Suprapubic skin (tissue), 4 donors: ENCODE data around the gene CAPG. TPM values are rescaled to one million over a fixed set of nuclear protein-coding genes. Genes with fewer than 3 reads are reported as not detected.
A peak's percentile ranks its signal among the peaks of the same experiment; 100 is the strongest.

Experiments
- DNase-seq, 2 donors: peaks; one replicate each; pipeline ENCODE4 v3.0.0-alpha.2; 2019; ENCODE audit warnings: low spot score in 2 of 2
- H3K27ac ChIP-seq: fragments of 200-600 bp; sonication (generic); one replicate; pipeline ENCODE4 v1.5.1; 2019
- H3K27me3 ChIP-seq: fragments of 200-600 bp; sonication (generic); one replicate; pipeline ENCODE4 v1.5.1; 2019
- H3K36me3 ChIP-seq: fragments of 200-600 bp; sonication (generic); one replicate; pipeline ENCODE4 v1.5.1; 2019
- H3K4me1 ChIP-seq: fragments of 200-600 bp; sonication (generic); one replicate; pipeline ENCODE4 v1.5.1; 2019
- H3K4me3 ChIP-seq: fragments of 200-600 bp; sonication (generic); one replicate; pipeline ENCODE4 v1.5.1; 2019; ENCODE audit warnings: mild to moderate bottlenecking
- H3K9me3 ChIP-seq: fragments of 200-600 bp; sonication (generic); one replicate; pipeline ENCODE4 v1.5.1; 2019
- CTCF ChIP-seq, 2 donors: fragments of 200-600 bp in 1 of 2; fragments of 450-650 bp in 1 of 2; sonication (generic) in 1 of 2; IDR thresholded peaks; one replicate each; pipeline ENCODE4 v1.5.1; 2016 to 2019; ENCODE audit warnings: antibody characterized with exemption in 2 of 2, mild to moderate bottlenecking in 1 of 2, moderate library complexity in 1 of 2
- EP300 ChIP-seq: sonication (generic); formaldehyde crosslinking; IDR thresholded peaks from one replicate; pipeline ENCODE4 v1.6.1; 2017; ENCODE audit warnings: antibody characterized with exemption
- POLR2A ChIP-seq, 2 donors: fragments of 450-650 bp; IDR thresholded peaks; one replicate each; pipeline ENCODE4 v1.6.1; 2017; ENCODE audit warnings: antibody characterized with exemption in 2 of 2, mild to moderate bottlenecking in 2 of 2, moderate library complexity in 2 of 2
- POLR2AphosphoS5 ChIP-seq, 3 donors: sonication (generic); formaldehyde crosslinking; IDR thresholded peaks; one replicate each; pipeline ENCODE4 v1.6.1; 2017; ENCODE audit warnings: antibody characterized with exemption in 3 of 3
- WGBS: methylation state at CpG from one replicate; pipeline ENCODE4 v1.1.5; 2018; 5-methylcytosine and 5-hydroxymethylcytosine counted together
- total RNA-seq, 4 donors: library from RNA; depleted of rRNA; stranded (reverse); fragments of >200 nt; gene quantifications; one replicate each; pipeline ENCODE4 v1.1.0, GENCODE V29; 2016

The CAPG gene
- total RNA-seq, 4 donors from 2014 or later = 139 to 212 (median 172) TPM

- H3K27me3 ChIP-seq = no peaks in the 10 kb centered on the region
- H3K9me3 ChIP-seq = no peaks in the 10 kb centered on the region
- peaks cover 22% of the 10 kb centered on the region for H3K4me1 ChIP-seq
- H3K4me3 ChIP-seq = no peak overlapping the region
- H3K27ac ChIP-seq = no peak overlapping the region
- peaks cover 37% of the 10 kb centered on the region for H3K36me3 ChIP-seq
- WGBS = 91% methylated on average over 8 of the region's 8 CpGs
- TF ChIP-seq CTCF (IDR thresholded peaks at IDR 0.05) (no peak), POLR2AphosphoS5 (IDR thresholded peaks at IDR 0.05) (no peak), EP300 (no peak), POLR2A (IDR thresholded peaks at IDR 0.05) (no peak)
- no peak for DNase-seq
Measured at GRCh38 chr2:85401844-85402243, 8.3 kb downstream of the CAPG start.

GRCh38 chr2:85401464-85401805 lies 8.7 kb downstream of the CAPG start:
- no peak for DNase-seq
- no peak overlapping the region for H3K27ac ChIP-seq
- WGBS = 100% methylated on average over 1 of the region's 7 CpGs
- H3K4me3 ChIP-seq = no peak overlapping the region
- no peak for TF ChIP-seq EP300
- no peak for TF ChIP-seq CTCF (IDR thresholded peaks at IDR 0.05)
- no peak for TF ChIP-seq POLR2AphosphoS5 (IDR thresholded peaks at IDR 0.05)
- TF ChIP-seq POLR2A (IDR thresholded peaks at IDR 0.05) = no peak
- peaks cover 26% of the 10 kb centered on the region for H3K4me1 ChIP-seq
- no peaks in the 10 kb centered on the region for H3K9me3 ChIP-seq
- H3K36me3 ChIP-seq = peaks cover 37% of the 10 kb centered on the region
- no peaks in the 10 kb centered on the region for H3K27me3 ChIP-seq

GRCh38 chr2:85400541-85401463 lies 9.4 kb downstream of the CAPG start:
- peaks cover 29% of the 10 kb centered on the region for H3K4me1 ChIP-seq
- H3K27ac ChIP-seq = no peak overlapping the region
- H3K27me3 ChIP-seq = no peaks in the 10 kb centered on the region
- no peak for TF ChIP-seq POLR2AphosphoS5 (IDR thresholded peaks at IDR 0.05)
- no peak for TF ChIP-seq POLR2A (IDR thresholded peaks at IDR 0.05)
- no peak for TF ChIP-seq EP300
- no peak for TF ChIP-seq CTCF (IDR thresholded peaks at IDR 0.05)
- no peak overlapping the region for H3K4me3 ChIP-seq
- H3K36me3 ChIP-seq = peaks cover 37% of the 10 kb centered on the region
- WGBS = 81% methylated on average over 14 of the region's 14 CpGs
- DNase-seq = peak in 1 of 2 donors; percentile 55
- no peaks in the 10 kb centered on the region for H3K9me3 ChIP-seq

- Histone ChIP-seq H3K27me3 (no peaks in the 10 kb centered on the region), H3K4me1 (peaks cover 33% of the 10 kb centered on the region), H3K4me3 (no peak overlapping the region), H3K36me3 (peaks cover 43% of the 10 kb centered on the region), H3K27ac (no peak overlapping the region), H3K9me3 (no peaks in the 10 kb centered on the region)
- 90% methylated on average over 8 of the region's 8 CpGs for WGBS
- no peak for DNase-seq
- TF ChIP-seq EP300 (no peak), POLR2AphosphoS5 (IDR thresholded peaks at IDR 0.05) (no peak), POLR2A (IDR thresholded peaks at IDR 0.05) (no peak), CTCF (IDR thresholded peaks at IDR 0.05) (no peak)
Measured at GRCh38 chr2:85400023-85400422, 10.1 kb downstream of the CAPG start.

- Histone ChIP-seq H3K4me3 (no peak overlapping the region), H3K27ac (no peak overlapping the region), H3K36me3 (peaks cover 47% of the 10 kb centered on the region), H3K4me1 (peaks cover 43% of the 10 kb centered on the region), H3K9me3 (no peaks in the 10 kb centered on the region), H3K27me3 (no peaks in the 10 kb centered on the region)
- DNase-seq = no peak
- 87% methylated on average over 8 of the region's 8 CpGs for WGBS
- TF ChIP-seq CTCF (IDR thresholded peaks at IDR 0.05) (no peak), POLR2A (IDR thresholded peaks at IDR 0.05) (no peak), POLR2AphosphoS5 (IDR thresholded peaks at IDR 0.05) (no peak), EP300 (no peak)
Measured at GRCh38 chr2:85399183-85399455, 11.0 kb downstream of the CAPG start.
